Upper lobe of right lung (tissue), 1 donor: ENCODE results near the gene TOPBP1. TPM values are rescaled to one million over a fixed set of nuclear protein-coding genes. Genes with fewer than 3 reads are reported as not detected.

ENCODE experiments used
- ATAC-seq: fragments of 200-7000 bp; cut with Tn5 transposase; one replicate; pipeline ENCODE4 v1.9.1; 2020; ENCODE audit warnings: mild to moderate bottlenecking, moderate library complexity
- DNase-seq: peaks from one replicate; pipeline ENCODE4 v3.0.0-alpha.2; 2020
- H3K27ac ChIP-seq: fragments of 200-600 bp; one replicate; pipeline ENCODE4 v1.8.0; 2022
- H3K27me3 ChIP-seq: fragments of 200-600 bp; one replicate; pipeline ENCODE4 v1.8.0; 2022; ENCODE audit warnings: mild to moderate bottlenecking
- H3K36me3 ChIP-seq: fragments of 200-600 bp; one replicate; pipeline ENCODE4 v1.8.0; 2022
- H3K4me1 ChIP-seq: fragments of 200-600 bp; one replicate; pipeline ENCODE4 v1.8.0; 2022
- H3K4me3 ChIP-seq: fragments of 200-600 bp; one replicate; pipeline ENCODE4 v1.8.0; 2022; ENCODE audit warnings: mild to moderate bottlenecking
- H3K9me3 ChIP-seq: fragments of 200-600 bp; one replicate; pipeline ENCODE4 v1.8.0; 2022
- CTCF ChIP-seq: fragments of 200-600 bp; IDR thresholded peaks from one replicate; pipeline ENCODE4 v1.8.0; 2022; ENCODE audit warnings: antibody characterized with exemption
- intact Hi-C: fragments of 100-400 bp; cut with DNase I; formaldehyde crosslinking; loops from one replicate; pipeline ENCODE4 v1.11.0; 2022
- total RNA-seq: library from RNA; stranded (reverse); fragmentation: NEBNext Ultra II Directional; extraction: Animal tissue kit (Norgen Biotek cat#: 25700); gene quantifications from one replicate; pipeline ENCODE4 v1.2.1, GENCODE V29; 2021
- donor health status: DM: no; HTN: yes; CAD: no; lungs with severe emphysema.

The TOPBP1 gene
- total RNA-seq, 1 donor from 2014 or later, result 18.1 TPM

GRCh38 chr3:133701435-133702358 is 40.0 kb upstream of the TOPBP1 start:
- no peak for DNase-seq
- H3K36me3 ChIP-seq, result no peaks in the 10 kb centered on the region
- ATAC-seq, result no peak
- intact Hi-C loops, result no loop called here
- no peak overlapping the region for H3K4me3 ChIP-seq
- no peaks in the 10 kb centered on the region for H3K27me3 ChIP-seq
- no peak for TF ChIP-seq CTCF
- no peaks in the 10 kb centered on the region for H3K9me3 ChIP-seq
- no peak overlapping the region for H3K27ac ChIP-seq
- no peaks in the 10 kb centered on the region for H3K4me1 ChIP-seq

- intact Hi-C loops, result no loop called here
- ATAC-seq (no peak), DNase-seq (no peak)
- Histone ChIP-seq H3K4me1 (no peaks in the 10 kb centered on the region), H3K4me3 (no peak overlapping the region), H3K27me3 (no peaks in the 10 kb centered on the region), H3K27ac (no peak overlapping the region), H3K9me3 (no peaks in the 10 kb centered on the region), H3K36me3 (no peaks in the 10 kb centered on the region)
- TF ChIP-seq CTCF, result no peak
Observed at GRCh38 chr3:133700351-133700750, 38.6 kb upstream of the TOPBP1 start.

GRCh38 chr3:133699903-133700302 is 38.2 kb upstream of the TOPBP1 start:
- Histone ChIP-seq H3K27me3 (no peaks in the 10 kb centered on the region), H3K27ac (no peak overlapping the region), H3K4me1 (no peaks in the 10 kb centered on the region), H3K4me3 (no peak overlapping the region), H3K36me3 (no peaks in the 10 kb centered on the region), H3K9me3 (no peaks in the 10 kb centered on the region)
- DNase-seq, result no peak
- no peak for TF ChIP-seq CTCF
- no peak for ATAC-seq
- intact Hi-C loops, result no loop called here

GRCh38 chr3:133699467-133699866 is 37.7 kb upstream of the TOPBP1 start:
- no peak for ATAC-seq
- intact Hi-C loops, result no loop called here
- TF ChIP-seq CTCF, result no peak
- H3K27ac ChIP-seq, result no peak overlapping the region
- H3K4me1 ChIP-seq, result no peaks in the 10 kb centered on the region
- no peak for DNase-seq
- no peaks in the 10 kb centered on the region for H3K9me3 ChIP-seq
- no peak overlapping the region for H3K4me3 ChIP-seq
- H3K36me3 ChIP-seq, result no peaks in the 10 kb centered on the region
- no peaks in the 10 kb centered on the region for H3K27me3 ChIP-seq

GRCh38 chr3:133697960-133698359 is 36.2 kb upstream of the TOPBP1 start:
- no peak for TF ChIP-seq CTCF
- DNase-seq, result no peak
- intact Hi-C loops, result no loop called here
- Histone ChIP-seq H3K27ac (no peak overlapping the region), H3K4me1 (no peaks in the 10 kb centered on the region), H3K36me3 (no peaks in the 10 kb centered on the region), H3K4me3 (no peak overlapping the region), H3K27me3 (no peaks in the 10 kb centered on the region), H3K9me3 (no peaks in the 10 kb centered on the region)
- ATAC-seq, result no peak
